Stomach (tissue), 9 donors: Measurements from ENCODE around the gene PRKAR2B. TPM values are rescaled to one million over a fixed set of nuclear protein-coding genes. Genes with fewer than 3 reads are reported as not detected.

Experiments used
- DNase-seq, 2 donors: peaks; one replicate each; pipeline versions ENCODE4 v3.0.0 to v3.0.0-alpha.2; 2013 to 2019
- H3K27ac ChIP-seq, 5 donors: fragments of 200-600 bp in 4 of 5; sonication (generic) in 4 of 5; one replicate each; pipeline ENCODE4 v1.5.1; 2013 to 2019; ENCODE audit warnings: mild to moderate bottlenecking in 1 of 5, moderate library complexity in 1 of 5
- H3K27me3 ChIP-seq, 3 donors: fragments of 200-600 bp; sonication (generic); one replicate each; pipeline ENCODE4 v1.5.1; 2017 to 2019; ENCODE audit warnings: mixed run types in 1 of 3
- H3K36me3 ChIP-seq, 4 donors: fragments of 200-600 bp; sonication (generic); 1 replicate in 3 of 4; 2 replicates in 1 of 4; pipeline ENCODE4 v1.5.1; 2016 to 2019
- H3K4me1 ChIP-seq, 4 donors: fragments of 200-600 bp; sonication (generic); one replicate each; pipeline ENCODE4 v1.5.1; 2016 to 2019
- H3K4me3 ChIP-seq, 4 donors: fragments of 200-600 bp; sonication (generic) in 3 of 4; one replicate each; pipeline ENCODE4 v1.5.1; 2016 to 2019; ENCODE audit warnings: mild to moderate bottlenecking in 1 of 4
- H3K9me3 ChIP-seq, 4 donors: fragments of 200-600 bp; sonication (generic); one replicate each; pipeline ENCODE4 v1.5.1; 2016 to 2019
- EP300 ChIP-seq: sonication (generic); formaldehyde crosslinking; IDR thresholded peaks from one replicate; pipeline ENCODE4 v1.6.1; 2017; ENCODE audit warnings: antibody characterized with exemption
- POLR2A ChIP-seq, 4 donors: fragments of 450-650 bp; IDR thresholded peaks; one replicate each; pipeline ENCODE4 v1.6.1; 2016; ENCODE audit warnings: antibody characterized with exemption in 4 of 4, control low read depth in 2 of 4, mild to moderate bottlenecking in 1 of 4, moderate library complexity in 1 of 4
- POLR2AphosphoS5 ChIP-seq, 3 donors: sonication (generic); formaldehyde crosslinking; IDR thresholded peaks; one replicate each; pipeline ENCODE4 v1.6.1; 2016; ENCODE audit warnings: antibody characterized with exemption in 3 of 3
- WGBS, 5 donors: extraction: QIAGEN DNeasy Blood & Tissue Kit in 3 of 5; methylation state at CpG; one replicate each; pipeline versions ENCODE4 v1.1.5 to v1.1.7; 2013 to 2018; 5-methylcytosine and 5-hydroxymethylcytosine counted together
- intact Hi-C: fragments of 100-400 bp; cut with DNase I; formaldehyde crosslinking; loops from one replicate; pipeline ENCODE4 v1.15.1; 2023; ENCODE audit warnings: low total_unique reads
- polyA plus RNA-seq, 3 donors: library from polyadenylated mRNA; stranded (reverse); fragments of 200-250 nt; gene quantifications; one replicate each; pipeline ENCODE4 v1.2.3, GENCODE V29; 2013
- total RNA-seq, 5 donors: library from RNA; depleted of rRNA; stranded (reverse); fragments of >200 nt; gene quantifications; one replicate each; pipeline versions ENCODE4 v1.1.0 to v1.2.3, GENCODE V29; 2014 to 2016
- TF ChIP-seq, protein P1 (sequence below), 7 experiments: fragments of 450-650 bp in 4 of 7; fragments of 200-600 bp in 3 of 7; sonication (generic) in 3 of 7; IDR thresholded peaks; one replicate each; pipeline ENCODE4 v1.5.1; 2016 to 2019; ENCODE audit warnings: antibody characterized with exemption in 7 of 7, control low read depth in 2 of 7, mild to moderate bottlenecking in 1 of 7
- donor health status: healthy with polysubstance abuse.
- donor health status: Bipolar disorder and iron deficiency.
- donor health status: healthy.

The PRKAR2B gene
- total and polyA plus RNA-seq, 8 donors = 4.7 to 39.6 (median 15.2) TPM

DNA sequence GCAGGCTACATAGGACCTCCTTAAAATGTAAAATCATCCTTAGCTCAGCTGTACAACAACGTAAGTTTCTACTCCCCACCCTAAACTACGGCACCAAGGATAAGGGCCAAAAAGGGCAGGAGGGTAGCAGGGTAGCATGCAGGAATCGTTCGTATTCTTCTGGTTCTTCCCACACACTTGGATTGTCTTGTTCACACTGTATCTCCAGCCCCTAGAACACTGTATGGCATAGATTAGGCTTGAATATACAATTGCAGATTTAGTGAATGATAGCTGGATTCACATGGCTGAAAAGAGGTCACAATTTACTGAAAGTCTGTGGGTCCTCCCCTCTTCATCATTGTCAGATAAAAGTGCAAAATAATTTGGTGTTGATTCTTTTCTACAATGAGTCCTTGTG is 28.2 kb upstream of the PRKAR2B start:
- DNase-seq = no peak
- no peak for TF ChIP-seq EP300
- intact Hi-C loops = no loop called here
- Histone ChIP-seq H3K36me3 (no peaks in the 10 kb centered on the region), H3K27me3 (no peaks in the 10 kb centered on the region), H3K4me1 (no peaks in the 10 kb centered on the region), H3K4me3 (no peak overlapping the region), H3K9me3 (no peaks in the 10 kb centered on the region), H3K27ac (no peak overlapping the region)
- 74 to 93% (median 85%) methylated on average over 4 of the region's 4 CpGs for WGBS, 5 donors

DNA sequence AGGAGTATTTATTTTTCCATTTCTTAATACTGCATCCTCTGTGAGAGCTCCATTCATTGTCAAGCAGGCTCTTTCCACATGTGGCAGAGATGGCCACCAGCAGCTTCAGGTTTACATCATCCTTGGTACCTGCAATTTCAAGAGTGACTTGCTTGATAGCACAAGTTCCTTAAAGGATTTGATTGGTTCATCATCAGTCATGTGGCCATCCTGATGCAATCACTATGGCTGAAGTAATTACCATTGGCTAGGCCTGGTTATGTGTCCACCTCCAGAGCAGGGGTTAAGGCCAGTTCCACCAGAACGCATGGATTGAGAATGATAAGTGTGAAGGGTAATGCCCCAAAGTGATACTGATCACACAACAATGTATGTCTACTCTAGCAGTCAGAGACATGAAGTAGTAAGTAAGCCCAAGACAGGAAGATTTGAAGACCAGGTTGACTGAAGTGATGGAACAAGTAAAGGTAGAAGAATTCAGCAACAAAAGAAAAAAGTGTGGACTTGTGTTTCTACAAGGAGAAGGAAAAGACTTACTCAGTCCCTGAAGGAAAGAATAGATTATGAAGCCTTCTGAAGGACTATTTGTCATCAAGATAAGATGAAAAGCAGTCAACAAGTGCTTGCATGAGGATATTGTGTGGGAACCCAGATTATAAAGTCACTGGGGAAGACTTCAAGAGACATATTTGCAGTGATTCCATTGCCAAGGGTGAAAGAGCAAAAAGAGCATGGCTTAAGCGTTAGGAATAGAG is 26.4 kb upstream of the PRKAR2B start:
- TF ChIP-seq POLR2A (IDR thresholded peaks at IDR 0.05) (no peak), EP300 (no peak), POLR2AphosphoS5 (IDR thresholded peaks at IDR 0.05) (no peak)
- TF ChIP-seq, protein P1, sequence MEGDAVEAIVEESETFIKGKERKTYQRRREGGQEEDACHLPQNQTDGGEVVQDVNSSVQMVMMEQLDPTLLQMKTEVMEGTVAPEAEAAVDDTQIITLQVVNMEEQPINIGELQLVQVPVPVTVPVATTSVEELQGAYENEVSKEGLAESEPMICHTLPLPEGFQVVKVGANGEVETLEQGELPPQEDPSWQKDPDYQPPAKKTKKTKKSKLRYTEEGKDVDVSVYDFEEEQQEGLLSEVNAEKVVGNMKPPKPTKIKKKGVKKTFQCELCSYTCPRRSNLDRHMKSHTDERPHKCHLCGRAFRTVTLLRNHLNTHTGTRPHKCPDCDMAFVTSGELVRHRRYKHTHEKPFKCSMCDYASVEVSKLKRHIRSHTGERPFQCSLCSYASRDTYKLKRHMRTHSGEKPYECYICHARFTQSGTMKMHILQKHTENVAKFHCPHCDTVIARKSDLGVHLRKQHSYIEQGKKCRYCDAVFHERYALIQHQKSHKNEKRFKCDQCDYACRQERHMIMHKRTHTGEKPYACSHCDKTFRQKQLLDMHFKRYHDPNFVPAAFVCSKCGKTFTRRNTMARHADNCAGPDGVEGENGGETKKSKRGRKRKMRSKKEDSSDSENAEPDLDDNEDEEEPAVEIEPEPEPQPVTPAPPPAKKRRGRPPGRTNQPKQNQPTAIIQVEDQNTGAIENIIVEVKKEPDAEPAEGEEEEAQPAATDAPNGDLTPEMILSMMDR (IDR thresholded peaks at IDR 0.05) = no peak
- H3K4me3 ChIP-seq = no peak overlapping the region
- no peaks in the 10 kb centered on the region for H3K36me3 ChIP-seq
- no peaks in the 10 kb centered on the region for H3K4me1 ChIP-seq
- no peaks in the 10 kb centered on the region for H3K27me3 ChIP-seq
- H3K27ac ChIP-seq = no peak overlapping the region
- H3K9me3 ChIP-seq = peaks cover 0 to 3% (median under 1%) of the 10 kb centered on the region in 4 donors
- intact Hi-C loops = no loop called here
- peak in 1 of 2 donors; percentile 20 for DNase-seq
- WGBS, 5 donors = 54 to 81% (median 66%) methylated on average over 2 of the region's 2 CpGs

DNA sequence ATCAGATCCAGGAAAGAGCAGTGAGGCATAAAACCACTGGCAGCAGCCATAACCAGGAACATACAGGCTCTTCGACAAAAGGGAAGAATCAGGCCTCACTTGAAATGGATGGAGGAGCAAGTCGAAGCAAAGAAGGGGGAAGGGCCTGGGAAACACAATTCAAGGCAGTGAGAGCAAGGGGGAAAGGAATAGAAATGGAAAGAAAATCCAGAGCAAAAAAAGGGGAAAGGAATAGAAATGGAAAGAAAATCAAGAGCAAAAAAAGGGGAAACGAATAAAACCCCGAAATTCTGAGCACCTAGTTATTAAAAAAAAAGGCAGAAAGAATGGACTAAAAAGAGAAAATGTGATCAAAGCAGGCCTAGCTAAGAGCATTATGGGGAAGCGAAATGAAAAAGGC is 24.1 kb upstream of the PRKAR2B start:
- H3K4me1 ChIP-seq = no peaks in the 10 kb centered on the region
- 76 to 85% (median 82%) methylated on average over 5 of the region's 5 CpGs for WGBS, 5 donors
- no peak overlapping the region for H3K4me3 ChIP-seq
- no peaks in the 10 kb centered on the region for H3K27me3 ChIP-seq
- TF ChIP-seq POLR2A (IDR thresholded peaks at IDR 0.05) (no peak), POLR2AphosphoS5 (IDR thresholded peaks at IDR 0.05) (no peak)
- TF ChIP-seq, protein P1 (IDR thresholded peaks at IDR 0.05) = no peak
- peaks cover 0 to 10% (median 3%) of the 10 kb centered on the region in 4 donors for H3K9me3 ChIP-seq
- intact Hi-C loops = no loop called here
- no peak overlapping the region for H3K27ac ChIP-seq
- no peak for DNase-seq
- H3K36me3 ChIP-seq = no peaks in the 10 kb centered on the region

DNA sequence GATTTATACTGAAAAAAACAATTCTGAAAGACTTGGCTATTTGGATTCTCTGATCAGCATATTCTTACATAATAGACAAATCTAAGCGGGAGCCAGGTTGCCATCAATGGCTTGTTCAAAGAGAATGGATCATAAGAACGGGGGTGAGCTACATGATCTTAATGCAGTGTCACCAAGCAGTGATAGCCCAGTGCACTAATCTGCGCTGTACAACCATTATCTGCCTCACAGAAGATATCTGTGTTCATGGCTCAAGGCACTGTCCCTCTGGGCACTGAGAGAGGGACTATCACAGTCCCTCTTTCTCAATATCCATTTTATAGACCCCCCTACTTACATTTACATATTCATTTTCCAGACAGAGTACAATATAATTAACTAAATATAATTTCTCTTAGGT is 22.9 kb upstream of the PRKAR2B start:
- Histone ChIP-seq H3K27me3 (no peaks in the 10 kb centered on the region), H3K4me3 (no peak overlapping the region), H3K9me3 (peaks cover 0 to 10% (median 3%) of the 10 kb centered on the region in 4 donors), H3K36me3 (no peaks in the 10 kb centered on the region), H3K4me1 (no peaks in the 10 kb centered on the region), H3K27ac (no peak overlapping the region)
- no peak for DNase-seq
- intact Hi-C loops = no loop called here
- 93 to 97% (median 95%) methylated on average over 3 of the region's 3 CpGs for WGBS, 5 donors
- TF ChIP-seq POLR2AphosphoS5 (IDR thresholded peaks at IDR 0.05) (no peak), POLR2A (IDR thresholded peaks at IDR 0.05) (no peak), EP300 (no peak)
- TF ChIP-seq, protein P1 (IDR thresholded peaks at IDR 0.05) = no peak

DNA sequence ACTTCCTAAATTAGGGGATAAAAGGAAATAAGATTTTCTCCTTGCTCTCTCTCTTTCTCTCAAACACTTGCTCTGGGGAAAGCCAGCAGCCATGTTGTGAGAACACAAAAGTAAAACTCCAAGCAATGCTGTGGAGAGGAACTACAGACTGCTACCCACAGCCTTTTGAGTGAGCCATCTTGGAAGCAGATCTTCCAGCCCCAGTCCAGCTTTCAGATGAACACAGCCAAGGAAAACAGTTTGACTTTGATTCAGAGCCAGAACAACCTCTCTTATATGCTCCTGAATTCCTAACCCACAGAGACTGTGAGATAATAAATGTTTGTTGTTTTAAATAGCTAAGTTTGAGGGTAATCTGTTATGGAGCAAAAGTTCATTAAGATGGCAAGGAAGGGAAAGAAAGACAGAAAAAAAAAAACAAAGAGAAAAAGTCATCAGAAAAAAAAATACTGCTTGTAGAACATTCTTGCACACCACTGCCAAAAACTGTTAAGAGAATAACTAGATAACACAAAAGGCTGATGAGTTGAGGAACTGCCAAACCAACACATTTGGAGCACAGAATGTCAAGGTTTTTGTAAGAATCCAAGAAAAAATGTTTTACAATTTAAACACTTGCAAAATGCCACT is 20.9 kb upstream of the PRKAR2B start:
- H3K36me3 ChIP-seq = no peaks in the 10 kb centered on the region
- H3K4me1 ChIP-seq = no peaks in the 10 kb centered on the region
- no peaks in the 10 kb centered on the region for H3K27me3 ChIP-seq
- peaks cover 0 to 10% (median 3%) of the 10 kb centered on the region in 4 donors for H3K9me3 ChIP-seq
- no peak for TF ChIP-seq POLR2A (IDR thresholded peaks at IDR 0.05)
- no peak overlapping the region for H3K4me3 ChIP-seq
- H3K27ac ChIP-seq = no peak overlapping the region
- intact Hi-C loops = no loop called here
- no peak for DNase-seq
